ENCODE results near the gene ADRA2B.

DNA sequence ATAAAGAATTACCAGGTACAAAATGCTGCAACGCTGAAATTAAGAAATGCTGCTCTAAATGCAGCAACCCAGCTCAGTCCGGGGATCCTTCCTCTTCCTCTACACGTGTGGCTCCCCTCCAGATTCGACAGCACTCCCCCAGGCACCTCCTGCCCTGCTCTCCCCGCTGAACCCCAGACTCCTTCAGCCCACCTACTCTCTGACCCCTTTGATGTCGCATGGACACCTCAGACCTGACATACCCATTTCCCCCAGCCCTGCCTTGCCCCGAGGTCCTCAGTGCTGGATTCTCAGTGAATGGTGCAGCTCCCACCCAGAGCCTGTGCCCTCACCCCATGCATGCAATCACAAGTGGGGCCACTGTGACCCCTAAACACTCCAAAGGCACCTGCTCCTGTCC, 4.6 kb upstream of the ADRA2B start:
- TF ChIP-seq POLR2A (IDR thresholded peaks at IDR 0.05) (no peak), CTCF (IDR thresholded peaks at IDR 0.05) (no peak), POLR2AphosphoS5 (IDR thresholded peaks at IDR 0.05) (no peak), EP300 (IDR thresholded peaks at IDR 0.05) (no peak)

Measured in upper lobe of left lung (tissue), 4 donors.